GM21526 (cell line): ENCODE data around the gene CDH3.

Experiments
- ATAC-seq: cut with Tn5 transposase; IDR thresholded peaks from one replicate; pipeline ENCODE4 v1.9.1; 2021; ENCODE audit warnings: moderate library complexity; ENCODE audit not compliant: unreplicated experiment, low FRiP score

The CDH3 gene

DNA sequence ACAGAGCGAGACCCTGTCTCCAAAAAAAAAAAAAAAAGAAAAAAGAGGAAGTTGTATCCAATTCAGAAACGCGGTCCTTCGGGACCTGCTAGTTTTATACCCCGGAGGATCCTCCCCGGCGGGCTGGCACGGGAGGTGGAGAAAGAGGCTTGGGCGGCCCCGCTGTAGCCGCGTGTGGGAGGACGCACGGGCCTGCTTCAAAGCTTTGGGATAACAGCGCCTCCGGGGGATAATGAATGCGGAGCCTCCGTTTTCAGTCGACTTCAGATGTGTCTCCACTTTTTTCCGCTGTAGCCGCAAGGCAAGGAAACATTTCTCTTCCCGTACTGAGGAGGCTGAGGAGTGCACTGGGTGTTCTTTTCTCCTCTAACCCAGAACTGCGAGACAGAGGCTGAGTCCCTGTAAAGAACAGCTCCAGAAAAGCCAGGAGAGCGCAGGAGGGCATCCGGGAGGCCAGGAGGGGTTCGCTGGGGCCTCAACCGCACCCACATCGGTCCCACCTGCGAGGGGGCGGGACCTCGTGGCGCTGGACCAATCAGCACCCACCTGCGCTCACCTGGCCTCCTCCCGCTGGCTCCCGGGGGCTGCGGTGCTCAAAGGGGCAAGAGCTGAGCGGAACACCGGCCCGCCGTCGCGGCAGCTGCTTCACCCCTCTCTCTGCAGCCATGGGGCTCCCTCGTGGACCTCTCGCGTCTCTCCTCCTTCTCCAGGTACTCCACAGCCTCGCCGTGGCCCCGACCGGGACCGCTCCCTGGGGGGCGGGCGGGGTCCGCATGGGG lies at the start of gene CDH3:
TSS of gene CDH3 (plus strand) at position 596 of the 779 bp plus-strand sequence. CDS start at position 666, 70 bp downstream.
- no peak for ATAC-seq

GRCh38 chr16:68596266-68596665 lies 48.8 kb upstream of the CDH3 start:
- no peak for ATAC-seq

GRCh38 chr16:68599586-68599985 lies 45.5 kb upstream of the CDH3 start:
- ATAC-seq: no peak

GRCh38 chr16:68605746-68606145 lies 39.4 kb upstream of the CDH3 start:
- no peak for ATAC-seq

DNA sequence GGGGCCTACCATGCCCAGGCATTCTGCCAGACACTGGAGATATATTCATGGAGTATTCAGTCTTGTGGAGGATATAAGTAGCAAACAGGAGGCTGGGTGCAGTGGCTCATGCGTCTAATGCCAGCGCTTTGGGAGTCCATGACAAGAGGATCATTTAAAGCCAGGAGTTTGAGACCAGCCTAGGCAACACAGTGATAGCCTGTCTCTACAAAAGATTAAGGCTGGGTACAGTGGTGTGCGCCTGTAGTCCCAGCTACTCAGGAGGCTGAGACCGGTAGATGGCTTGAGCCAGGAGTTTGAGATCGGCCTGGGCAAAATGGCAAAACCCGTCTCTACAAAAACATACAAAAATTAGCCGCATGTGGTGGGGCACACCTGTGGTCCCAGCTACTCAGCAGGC lies 37.7 kb upstream of the CDH3 start:
- no peak for ATAC-seq

DNA sequence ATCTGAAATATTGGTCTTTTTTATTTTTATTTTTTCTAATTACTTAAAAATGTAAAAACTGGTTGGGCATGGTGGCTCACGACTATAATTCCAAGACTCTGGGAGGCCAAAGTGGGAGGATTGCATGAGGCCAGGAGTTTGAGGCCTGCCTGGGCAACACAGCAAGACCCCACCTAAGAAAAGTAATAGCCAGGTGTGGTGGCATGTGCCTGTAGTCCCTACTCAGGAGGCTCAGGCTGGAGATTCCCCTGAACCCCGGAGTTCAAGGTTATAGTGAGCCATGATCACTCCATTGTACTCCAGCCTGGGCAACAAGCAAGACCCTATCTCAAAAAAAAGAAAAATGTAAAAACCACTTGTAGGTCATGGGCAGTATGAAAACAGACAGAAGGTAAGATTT lies 36.8 kb upstream of the CDH3 start:
- ATAC-seq: no peak

GRCh38 chr16:68612996-68613395 lies 32.1 kb upstream of the CDH3 start:
- no peak for ATAC-seq

GRCh38 chr16:68617734-68618133 lies 27.4 kb upstream of the CDH3 start:
- ATAC-seq: no peak

- ATAC-seq: no peak
These were observed 18.6 kb upstream of the CDH3 start for GRCh38 chr16:68626557-68626956.

DNA sequence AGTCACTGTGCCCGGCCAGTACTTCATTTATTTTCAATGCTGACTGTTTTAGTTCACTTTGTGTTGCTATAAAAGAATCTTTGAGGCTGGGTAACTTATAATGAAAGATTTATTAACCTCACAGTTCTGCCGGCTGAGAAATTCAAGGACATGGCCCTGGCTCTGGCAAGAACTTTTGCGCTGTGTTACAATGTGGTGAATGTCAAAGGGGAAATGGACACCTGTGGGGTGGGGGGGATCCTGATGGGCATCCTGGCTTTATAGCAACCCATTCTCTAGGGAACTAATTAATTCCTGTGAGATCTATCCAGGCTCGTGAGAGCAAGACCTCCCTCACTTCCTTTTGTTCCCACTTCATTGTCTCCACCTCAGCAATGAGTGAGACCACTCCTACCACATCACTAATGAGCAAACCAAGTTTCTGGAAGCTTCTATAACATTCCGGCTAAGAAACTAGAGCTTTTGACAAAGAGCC lies 17.1 kb upstream of the CDH3 start:
- ATAC-seq: no peak

DNA sequence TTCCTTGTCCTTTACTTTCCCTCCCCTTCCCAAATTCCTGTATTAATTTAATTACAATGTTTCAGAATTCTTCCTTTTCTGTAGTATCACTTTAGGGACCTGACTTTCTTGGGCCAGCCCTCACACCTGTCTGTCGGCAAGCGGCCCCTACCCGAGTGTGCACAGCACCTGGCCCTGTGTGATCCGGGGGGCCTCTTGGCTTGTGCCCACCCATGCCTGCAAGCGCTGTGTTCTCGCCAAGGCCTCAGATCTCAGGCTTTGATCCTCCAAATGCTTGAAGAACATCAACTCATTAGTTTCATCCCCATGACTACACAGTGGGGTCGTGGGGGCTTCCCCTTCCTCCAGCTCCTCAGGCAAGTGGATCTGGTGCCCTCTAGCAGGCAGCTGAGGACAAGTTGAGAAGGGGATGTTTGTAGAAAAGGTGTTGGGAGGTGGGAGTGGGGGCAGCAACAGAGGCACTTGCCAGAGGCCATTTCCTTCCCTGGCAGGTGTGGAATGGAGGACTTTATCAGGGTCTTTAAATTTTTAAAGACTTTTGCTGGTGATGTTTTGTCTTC lies 15.7 kb upstream of the CDH3 start:
- ATAC-seq: no peak

GRCh38 chr16:68636064-68636560 lies 9.0 kb upstream of the CDH3 start:
- no peak for ATAC-seq

GRCh38 chr16:68636818-68637217 lies 8.3 kb upstream of the CDH3 start:
- ATAC-seq: no peak

- no peak for ATAC-seq
These were observed 4.1 kb upstream of the CDH3 start for GRCh38 chr16:68640972-68641371.

- no peak for ATAC-seq
These were observed 3.1 kb upstream of the CDH3 start for GRCh38 chr16:68642047-68642435.

- ATAC-seq: no peak
These were observed 2.5 kb upstream of the CDH3 start for GRCh38 chr16:68642436-68643101.

- ATAC-seq: no peak
These were observed 1.9 kb upstream of the CDH3 start for GRCh38 chr16:68643227-68643626.

DNA sequence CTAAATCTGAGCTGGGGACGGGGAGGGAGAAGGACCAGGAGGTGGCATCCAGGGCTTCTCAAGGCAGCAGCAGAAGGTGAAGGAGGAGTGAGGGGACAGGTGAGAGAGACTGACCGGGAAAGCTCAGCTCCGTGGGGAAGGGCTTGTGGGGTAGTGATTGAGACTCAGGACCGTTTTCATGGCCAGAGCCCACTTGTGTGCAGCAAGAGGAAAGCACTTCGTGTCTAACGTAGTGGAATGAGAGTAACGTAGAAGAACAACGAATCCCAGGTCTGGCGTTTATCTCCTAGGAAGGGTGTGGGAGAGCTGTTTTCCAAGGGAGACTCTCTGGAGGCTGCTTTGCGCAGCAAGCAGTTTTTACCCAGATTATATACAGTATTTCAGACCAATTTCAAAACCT lies 1.3 kb upstream of the CDH3 start:
- no peak for ATAC-seq

DNA sequence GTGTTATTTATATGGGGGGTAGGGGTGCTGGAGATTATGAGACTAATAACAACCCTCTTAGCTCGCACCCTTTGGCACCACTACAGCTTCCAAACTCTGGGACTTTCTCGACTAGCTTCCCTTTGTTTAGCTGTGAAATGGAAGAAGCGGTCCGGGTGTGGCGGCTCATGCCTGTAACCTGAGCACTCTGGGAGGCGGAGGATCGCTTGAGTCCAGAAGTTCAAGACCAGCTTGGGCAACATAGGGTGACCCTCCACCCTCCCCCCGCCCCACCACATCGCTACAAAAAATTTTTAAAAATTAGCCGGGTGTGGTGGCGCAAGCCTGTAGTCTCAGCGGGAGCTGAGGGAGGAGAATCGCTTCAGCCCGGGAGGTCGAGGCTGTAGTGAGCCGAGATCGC lies 814 bp upstream of the CDH3 start:
- ATAC-seq: no peak

GRCh38 chr16:68645494-68646388 lies 631 bp downstream of the CDH3 start:
- no peak for ATAC-seq
